WERI-Rb-1 (cell line): ENCODE measurements around the gene ZNF697.
A peak's percentile ranks its signal among the peaks of the same experiment; 100 is the strongest.

Source experiments
- DNase-seq: peaks from one replicate; pipeline ENCODE4 v3.0.0-alpha.2; 2020
- H3K27ac ChIP-seq: fragments of 250-450 bp; sonication (Bioruptor Pico); 2 replicates; pipeline ENCODE4 v1.5.1; 2020; ENCODE audit warnings: mild to moderate bottlenecking, moderate library complexity
- H3K27me3 ChIP-seq: fragments of 250-450 bp; sonication (Bioruptor Pico); 2 replicates; pipeline ENCODE4 v1.5.1; 2021; ENCODE audit warnings: mild to moderate bottlenecking, low read depth, moderate library complexity; ENCODE audit not compliant: insufficient read depth, severe bottlenecking
- H3K36me3 ChIP-seq: fragments of 250-450 bp; sonication (Bioruptor Pico); 2 replicates; pipeline ENCODE4 v1.5.1; 2020; ENCODE audit warnings: mild to moderate bottlenecking, moderate library complexity
- H3K4me3 ChIP-seq: 2 replicates; pipeline ENCODE4 v1.5.1; 2011; ENCODE audit warnings: low read depth, mild to moderate bottlenecking, control low read depth, low read length
- H3K9me3 ChIP-seq: fragments of 250-450 bp; sonication (Bioruptor Pico); 2 replicates; pipeline ENCODE4 v1.5.1; 2021; ENCODE audit warnings: mild to moderate bottlenecking, moderate library complexity; ENCODE audit not compliant: severe bottlenecking
- TF ChIP-seq, protein P1 (sequence below): IDR thresholded peaks from 2 replicates; pipeline ENCODE4 v1.5.1; 2011; ENCODE audit warnings: low read depth, mild to moderate bottlenecking, control low read depth, inconsistent platforms, low read length

The ZNF697 gene

GRCh38 chr1:119646521-119647227 is 1.4 kb downstream of the ZNF697 start:
- no peaks in the 10 kb centered on the region for H3K36me3 ChIP-seq
- H3K4me3 ChIP-seq: peak overlapping the region; percentile 65
- peaks cover 3% of the 10 kb centered on the region for H3K27me3 ChIP-seq
- no peaks in the 10 kb centered on the region for H3K9me3 ChIP-seq
- DNase-seq: no peak
- TF ChIP-seq, protein P1, sequence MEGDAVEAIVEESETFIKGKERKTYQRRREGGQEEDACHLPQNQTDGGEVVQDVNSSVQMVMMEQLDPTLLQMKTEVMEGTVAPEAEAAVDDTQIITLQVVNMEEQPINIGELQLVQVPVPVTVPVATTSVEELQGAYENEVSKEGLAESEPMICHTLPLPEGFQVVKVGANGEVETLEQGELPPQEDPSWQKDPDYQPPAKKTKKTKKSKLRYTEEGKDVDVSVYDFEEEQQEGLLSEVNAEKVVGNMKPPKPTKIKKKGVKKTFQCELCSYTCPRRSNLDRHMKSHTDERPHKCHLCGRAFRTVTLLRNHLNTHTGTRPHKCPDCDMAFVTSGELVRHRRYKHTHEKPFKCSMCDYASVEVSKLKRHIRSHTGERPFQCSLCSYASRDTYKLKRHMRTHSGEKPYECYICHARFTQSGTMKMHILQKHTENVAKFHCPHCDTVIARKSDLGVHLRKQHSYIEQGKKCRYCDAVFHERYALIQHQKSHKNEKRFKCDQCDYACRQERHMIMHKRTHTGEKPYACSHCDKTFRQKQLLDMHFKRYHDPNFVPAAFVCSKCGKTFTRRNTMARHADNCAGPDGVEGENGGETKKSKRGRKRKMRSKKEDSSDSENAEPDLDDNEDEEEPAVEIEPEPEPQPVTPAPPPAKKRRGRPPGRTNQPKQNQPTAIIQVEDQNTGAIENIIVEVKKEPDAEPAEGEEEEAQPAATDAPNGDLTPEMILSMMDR: no peak
- no peak overlapping the region for H3K27ac ChIP-seq

GRCh38 chr1:119639109-119639508 is 9.0 kb downstream of the ZNF697 start:
- Histone ChIP-seq H3K4me3 (no peak overlapping the region), H3K36me3 (no peaks in the 10 kb centered on the region), H3K27me3 (no peaks in the 10 kb centered on the region), H3K27ac (no peak overlapping the region), H3K9me3 (no peaks in the 10 kb centered on the region)
- TF ChIP-seq, protein P1: no peak
- DNase-seq: no peak

GRCh38 chr1:119637710-119638109 is 10.4 kb downstream of the ZNF697 start:
- Histone ChIP-seq H3K27me3 (no peaks in the 10 kb centered on the region), H3K4me3 (no peak overlapping the region), H3K27ac (no peak overlapping the region), H3K36me3 (no peaks in the 10 kb centered on the region), H3K9me3 (no peaks in the 10 kb centered on the region)
- no peak for DNase-seq
- TF ChIP-seq, protein P1: no peak

GRCh38 chr1:119636491-119637089 is 11.5 kb downstream of the ZNF697 start:
- Histone ChIP-seq H3K27ac (no peak overlapping the region), H3K4me3 (no peak overlapping the region), H3K9me3 (no peaks in the 10 kb centered on the region), H3K36me3 (no peaks in the 10 kb centered on the region), H3K27me3 (no peaks in the 10 kb centered on the region)
- DNase-seq: no peak
- TF ChIP-seq, protein P1: no peak

DNA sequence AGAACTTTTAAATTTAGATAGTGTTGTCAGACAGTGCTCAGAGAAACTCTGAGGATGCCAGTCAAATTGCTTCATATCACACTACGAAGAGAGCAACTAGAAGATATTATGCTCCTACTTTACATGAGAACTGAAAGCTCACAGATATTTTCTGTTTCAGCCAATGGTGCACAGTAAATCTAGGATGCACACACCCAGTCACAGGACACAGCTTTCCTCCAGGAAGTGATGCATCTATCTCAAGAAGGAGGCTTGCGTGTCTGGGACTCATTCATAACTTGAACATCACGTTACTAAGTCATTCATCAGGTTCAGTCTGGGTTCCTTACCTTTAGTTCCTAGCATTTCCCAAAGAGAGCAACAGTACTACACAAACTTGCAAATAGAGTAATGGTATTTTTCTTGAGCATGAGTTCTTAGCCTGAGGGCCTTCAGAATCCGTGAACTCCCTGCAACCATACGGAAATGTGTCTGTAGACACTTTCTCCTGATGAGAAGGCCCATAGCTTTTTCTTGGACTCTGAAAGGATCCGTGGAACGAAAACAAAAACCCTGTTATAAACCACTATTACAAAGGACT is 12.2 kb downstream of the ZNF697 start:
- no peak for DNase-seq
- Histone ChIP-seq H3K27me3 (no peaks in the 10 kb centered on the region), H3K9me3 (no peaks in the 10 kb centered on the region), H3K4me3 (no peak overlapping the region), H3K36me3 (no peaks in the 10 kb centered on the region), H3K27ac (no peak overlapping the region)
- TF ChIP-seq, protein P1: no peak
